HepG2 (cell line): Measurements from ENCODE around the gene HAGHL. TPM values are rescaled to one million over a fixed set of nuclear protein-coding genes. Genes with fewer than 3 reads are reported as not detected.
A peak's percentile ranks its signal among the peaks of the same experiment; 100 is the strongest.

Experiments
- ARHGAP35 ChIP-seq: sonication (generic); formaldehyde crosslinking; IDR thresholded peaks from 2 replicates; pipeline ENCODE4 v1.9.0; 2022; ENCODE audit warnings: mild to moderate bottlenecking, inconsistent platforms, moderate library complexity, missing genetic modification reagents, borderline replicate concordance
- ARNTL ChIP-seq: sonication (generic); formaldehyde crosslinking; IDR thresholded peaks from 2 replicates; pipeline ENCODE4 v1.4.0; 2020; ENCODE audit warnings: mild to moderate bottlenecking, missing genetic modification reagents
- GATAD2A ChIP-seq: IDR thresholded peaks from 2 replicates; pipeline ENCODE4 v1.6.1; 2016
- HNF4A ChIP-seq: sonication (generic); formaldehyde crosslinking; IDR thresholded peaks from 2 replicates; pipeline ENCODE4 v1.4.0; 2020; ENCODE audit warnings: missing genetic modification reagents
- KLF11 ChIP-seq: IDR thresholded peaks from 2 replicates; pipeline ENCODE4 v1.6.1; 2016; ENCODE audit warnings: missing compliant biosample characterization
- MAX ChIP-seq: IDR thresholded peaks from 2 replicates; pipeline ENCODE4 v1.6.1; 2012; ENCODE audit warnings: inconsistent platforms
- MYC ChIP-seq: sonication (generic); formaldehyde crosslinking; IDR thresholded peaks from 2 replicates; pipeline ENCODE4 v1.9.0; 2021; ENCODE audit warnings: missing genetic modification reagents, borderline replicate concordance
- NFRKB ChIP-seq: fragments of 450-650 bp; IDR thresholded peaks from 2 replicates; pipeline ENCODE4 v1.6.1; 2017
- PCBP1 ChIP-seq: fragments of 200-400 bp; formaldehyde crosslinking; IDR thresholded peaks from 2 replicates; pipeline ENCODE4 v1.6.1; 2017; ENCODE audit warnings: mild to moderate bottlenecking, low read depth, low read length, borderline replicate concordance
- PITX1 ChIP-seq: sonication (generic); formaldehyde crosslinking; IDR thresholded peaks from 2 replicates; pipeline ENCODE4 v1.5.1; 2020; ENCODE audit warnings: mild to moderate bottlenecking, missing genetic modification reagents
- POLR2A ChIP-seq, 2 experiments: IDR thresholded peaks; 2 replicates each; pipeline ENCODE4 v1.6.1; 2011; ENCODE audit warnings: low read depth in 2 of 2, low read length in 2 of 2, mild to moderate bottlenecking in 1 of 2, moderate library complexity in 1 of 2; ENCODE audit not compliant: insufficient read depth in 1 of 2
- POLR2G ChIP-seq: fragments of 200-400 bp; formaldehyde crosslinking; IDR thresholded peaks from 2 replicates; pipeline ENCODE4 v1.6.1; 2018; ENCODE audit warnings: mild to moderate bottlenecking, low read depth, low read length, moderate library complexity
- TARDBP ChIP-seq: sonication (generic); formaldehyde crosslinking; IDR thresholded peaks from 2 replicates; pipeline ENCODE4 v1.8.0; 2022; ENCODE audit warnings: mild to moderate bottlenecking, missing genetic modification reagents
- THAP9 ChIP-seq: sonication (generic); formaldehyde crosslinking; IDR thresholded peaks from 2 replicates; pipeline ENCODE4; 2020; ENCODE audit warnings: missing genetic modification reagents, mild to moderate bottlenecking, borderline replicate concordance
- TRIM24 ChIP-seq: sonication (generic); formaldehyde crosslinking; IDR thresholded peaks from 2 replicates; pipeline ENCODE4 v1.8.0; 2022; ENCODE audit warnings: mild to moderate bottlenecking, missing genetic modification reagents
- ZNF225 ChIP-seq: sonication (generic); formaldehyde crosslinking; IDR thresholded peaks from 2 replicates; pipeline ENCODE4 v1.4.0; 2020; ENCODE audit warnings: mild to moderate bottlenecking, missing genetic modification reagents
- ZNF292 ChIP-seq: sonication (generic); formaldehyde crosslinking; IDR thresholded peaks from 2 replicates; pipeline ENCODE4 v1.8.1; 2022; ENCODE audit warnings: mild to moderate bottlenecking, low read depth, missing genetic modification reagents, borderline replicate concordance
- ZNF552 ChIP-seq: sonication (generic); formaldehyde crosslinking; IDR thresholded peaks from 2 replicates; pipeline ENCODE4 v1.9.0; 2022; ENCODE audit warnings: missing genetic modification reagents, mild to moderate bottlenecking, borderline replicate concordance
- ZNF629 ChIP-seq: sonication (generic); formaldehyde crosslinking; conservative IDR thresholded peaks from 2 replicates; pipeline ENCODE4 v1.5.0; 2020; ENCODE audit warnings: missing genetic modification reagents
- ZNF747 ChIP-seq: sonication (generic); formaldehyde crosslinking; IDR thresholded peaks from 2 replicates; pipeline ENCODE4 v1.8.1; 2023; ENCODE audit warnings: missing genetic modification reagents, mild to moderate bottlenecking, borderline replicate concordance
- ZNF800 ChIP-seq: sonication (generic); formaldehyde crosslinking; IDR thresholded peaks from 2 replicates; pipeline ENCODE4 v1.4.0; 2020; ENCODE audit warnings: missing genetic modification reagents
- polyA plus RNA-seq, 8 experiments: library from polyadenylated mRNA; depleted of rRNA in 3 of 8; stranded (reverse) in 7 of 8; unstranded in 1 of 8; fragments of >200 nt; fragmentation: Illumina TruSeq in 4 of 8; extraction: Trizol in 4 of 8; gene quantifications; 2 replicates each; pipeline versions ENCODE4 v1.2.1 to v1.2.3, GENCODE V29; 2011 to 2016; ENCODE audit warnings: low read depth in 4 of 8, missing spikeins in 1 of 8, mixed read lengths in 1 of 8; ENCODE audit not compliant: insufficient read depth in 1 of 8
- total RNA-seq, 5 experiments: library from RNA; depleted of rRNA; stranded (reverse); fragments of >200 nt; fragmentation: Illumina TruSeq; extraction: Trizol; gene quantifications; 2 replicates each; pipeline ENCODE4 v1.2.3, GENCODE V29; 2016; ENCODE audit warnings: low read depth in 1 of 5

The HAGHL gene
- total and polyA plus RNA-seq, 2 of the 13 experiments (the other 11 are each of a cell fraction or from before 2014, with no cell fraction given) = 3.4 to 8.4 TPM

GRCh38 chr16:760545-761343 is 33.8 kb downstream of the HAGHL start, which contains the start of gene MSLN (continued):
- TF ChIP-seq NFRKB (no peak), PCBP1 (peak; percentile 16; the same call in 1 of the 2 replicates), MYC (peak; percentile 42; the same call in 1 of the 2 replicates), ARNTL (peak; percentile 55; the same call in 1 of the 2 replicates), ZNF292 (0 out of 2 replicates have a peak, but pooled peaks have one; percentile 28), ZNF225 (CRISPR knock-in tag) (no peak), POLR2G (0 out of 2 replicates have a peak, but pooled peaks have one; percentile 27), MAX (peak; percentile 36; the same call in 1 of the 2 replicates), HNF4A (CRISPR knock-in tag) (peak; percentile 79), THAP9 (CRISPR knock-in tag) (peak; percentile 53), ZNF552 (CRISPR knock-in tag) (no peak), KLF11 (CRISPR knock-in tag) (no peak), TRIM24 (CRISPR knock-in tag) (no peak), PITX1 (CRISPR knock-in tag) (0 out of 2 replicates have a peak, but pooled peaks have one; percentile 47), TARDBP (CRISPR knock-in tag) (no peak), ZNF747 (CRISPR knock-in tag) (0 out of 2 replicates have a peak, but pooled peaks have one; percentile 46), POLR2A (IDR thresholded peaks at IDR 0.05; ENCODE audit: insufficient read depth in 1 of 2, low read depth in 2 of 2, low read length in 2 of 2) (peak in 1 of 2 experiments; percentile 48; a peak in 1 of 4 replicates), ZNF800 (CRISPR knock-in tag) (peak; percentile 40; the same call in 1 of the 2 replicates), GATAD2A (CRISPR knock-in tag) (peak; percentile 31; the same call in 1 of the 2 replicates), ZNF629 (no peak), ARHGAP35 (CRISPR knock-in tag) (no peak)
